OCI-LY7 (cell line): ENCODE measurements around the gene FAM3B. TPM values are rescaled to one million over a fixed set of nuclear protein-coding genes. Genes with fewer than 3 reads are reported as not detected.
"Not testable (repeated sequence)": the region's sequence is repeated elsewhere in the genome, so short reads cannot be mapped to it uniquely, and the experiment has no call there.

Experiments used
- BruUV-seq: library from RNA; stranded (reverse); fragments of 400-500 nt; replicated peaks from 2 replicates; lab custom pipeline; 2021; lab: Mats Ljungman, UMichigan
- CTCF ChIA-PET: fragments of 300-600 bp; sonication (Branson Sonifier 250); formaldehyde crosslinking; loops from one replicate; lab custom pipeline; 2022; ENCODE audit warnings: antibody characterized with exemption; ENCODE audit not compliant: unreplicated experiment; lab: Charles Lee
- POLR2A ChIA-PET: fragments of 300-600 bp; sonication (Branson Sonifier 250); formaldehyde crosslinking; loops from one replicate; lab custom pipeline; 2022; ENCODE audit warnings: antibody characterized with exemption; lab: Charles Lee
- DNase-seq: peaks from one replicate; pipeline ENCODE4 v3.0.0-alpha.2; 2015; ENCODE audit warnings: low spot score
- H2AFZ ChIP-seq: fragments of 200-600 bp; sonication (generic), shearing (Covaris generic); 2 replicates; pipeline ENCODE4 v1.6.1; 2014; ENCODE audit warnings: mild to moderate bottlenecking, antibody characterized with exemption, low read length, moderate library complexity
- H3K27ac ChIP-seq: fragments of 200-600 bp; sonication (generic); 2 replicates; pipeline ENCODE4 v1.5.1; 2014; ENCODE audit warnings: mixed run types, low read depth, mild to moderate bottlenecking, moderate library complexity, low read length, inconsistent platforms; ENCODE audit not compliant: poor library complexity, severe bottlenecking
- H3K36me3 ChIP-seq: fragments of 200-600 bp; sonication (generic); 2 replicates; pipeline ENCODE4 v1.6.1; 2014; ENCODE audit warnings: mild to moderate bottlenecking, antibody characterized with exemption, low read length, moderate library complexity, mixed read lengths; ENCODE audit not compliant: insufficient read depth
- H3K4me1 ChIP-seq: fragments of 200-600 bp; sonication (generic); 2 replicates; pipeline ENCODE4 v1.5.1; 2014; ENCODE audit warnings: mild to moderate bottlenecking, low read length; ENCODE audit not compliant: insufficient read depth, poor library complexity, severe bottlenecking
- H3K4me2 ChIP-seq: fragments of 200-600 bp; sonication (generic); 2 replicates; pipeline ENCODE4 v1.6.1; 2014; ENCODE audit warnings: mild to moderate bottlenecking, low read length
- H3K4me3 ChIP-seq: fragments of 200-600 bp; sonication (generic); 2 replicates; pipeline ENCODE4 v1.5.1; 2014; ENCODE audit warnings: mild to moderate bottlenecking, low read depth, low read length; ENCODE audit not compliant: poor library complexity, severe bottlenecking
- H3K79me2 ChIP-seq: fragments of 200-600 bp; sonication (generic); 2 replicates; pipeline ENCODE4 v1.6.1; 2016; ENCODE audit warnings: low read depth, mild to moderate bottlenecking, low read length, moderate library complexity, mixed read lengths; ENCODE audit not compliant: insufficient read depth
- H3K9me2 ChIP-seq: fragments of 200-600 bp; sonication (generic); 2 replicates; pipeline ENCODE4 v1.6.1; 2016; ENCODE audit warnings: mild to moderate bottlenecking, low read length, mixed read lengths; ENCODE audit not compliant: insufficient read depth
- H3K9me3 ChIP-seq: fragments of 200-600 bp; sonication (generic); 2 replicates; pipeline ENCODE4 v1.6.1; 2014; ENCODE audit warnings: mild to moderate bottlenecking, mixed run types, low read length, mixed read lengths
- H4K20me1 ChIP-seq: fragments of 200-600 bp; sonication (generic); 2 replicates; pipeline ENCODE4 v1.6.1; 2014; ENCODE audit warnings: mild to moderate bottlenecking, antibody characterized with exemption, low read length, moderate library complexity, mixed read lengths; ENCODE audit not compliant: insufficient read depth
- CTCF ChIP-seq: fragments of 200-600 bp; sonication (generic); conservative IDR thresholded peaks from 2 replicates; pipeline ENCODE4 v1.5.1; 2014; ENCODE audit warnings: mild to moderate bottlenecking, antibody characterized with exemption, low read length, moderate library complexity, mixed read lengths
- EZH2phosphoT487 ChIP-seq: fragments of 200-600 bp; sonication (generic); IDR thresholded peaks from 2 replicates; pipeline ENCODE4 v1.6.1; 2018; ENCODE audit warnings: low read depth, borderline replicate concordance, mild to moderate bottlenecking, mixed run types, antibody characterized with exemption, low read length, moderate library complexity, mixed read lengths
- intact Hi-C: fragments of 100-400 bp; cut with micrococcal nuclease; formaldehyde crosslinking; loops from one replicate; pipeline ENCODE4 v1.10.0; 2022; ENCODE audit not compliant: unreplicated experiment
- total RNA-seq, 2 experiments: library from RNA; depleted of rRNA in 1 of 2; stranded (reverse); fragments of >200 nt in 1 of 2; shearing (Covaris generic) in 1 of 2; gene quantifications; 2 replicates each; pipeline ENCODE4 v1.2.3, GENCODE V29; 2014 to 2022

FAM3B gene
- total RNA-seq, 2 experiments from 2014 or later = 0.19 TPM; not detected in 1

- H3K79me2 ChIP-seq = no peaks in the 10 kb centered on the region
- no peak overlapping the region for H2AFZ ChIP-seq
- no peak for DNase-seq
- no peak overlapping the region for H3K27ac ChIP-seq
- H3K4me1 ChIP-seq = peaks cover 11% of the 10 kb centered on the region
- H3K4me3 ChIP-seq = no peak overlapping the region
- intact Hi-C loops = no loop called here
- H3K9me2 ChIP-seq = no peaks in the 10 kb centered on the region
- no peaks in the 10 kb centered on the region for H4K20me1 ChIP-seq
- H3K36me3 ChIP-seq = no peaks in the 10 kb centered on the region
- no peak overlapping the region for H3K4me2 ChIP-seq
- BruUV-seq = no TSS peak
- CTCF ChIA-PET = no interaction called here
- TF ChIP-seq CTCF (no peak), EZH2phosphoT487 (no peak)
- POLR2A ChIA-PET = interaction anchor here (0.6 kb wide), 1 partner anchor 270 kb away, joined by 3 read pairs; no protein-coding TSS in a partner anchor
- peaks cover 14% of the 10 kb centered on the region for H3K9me3 ChIP-seq
These were observed 9.4 kb upstream of the FAM3B start for GRCh38 chr21:41307219-41307618.

- H3K27ac ChIP-seq, H3K4me3 ChIP-seq, H2AFZ ChIP-seq, DNase-seq, H3K36me3 ChIP-seq, H3K9me2 ChIP-seq, intact Hi-C loops, POLR2A ChIA-PET, BruUV-seq, H3K4me2 ChIP-seq, CTCF ChIA-PET, H3K9me3 ChIP-seq, H4K20me1 ChIP-seq, H3K79me2 ChIP-seq: not testable (repeated sequence)
- peaks cover 11% of the 10 kb centered on the region for H3K4me1 ChIP-seq
These were observed 3.1 kb upstream of the FAM3B start for GRCh38 chr21:41313285-41314164.

GRCh38 chr21:41315726-41316125 is 875 bp upstream of the FAM3B start:
- intact Hi-C loops = no loop called here
- H3K4me2 ChIP-seq = no peak overlapping the region
- no peaks in the 10 kb centered on the region for H3K9me3 ChIP-seq
- no peak overlapping the region for H2AFZ ChIP-seq
- no peak overlapping the region for H3K27ac ChIP-seq
- ChIA-PET POLR2A (no interaction called here), CTCF (no interaction called here)
- no peak for DNase-seq
- peaks cover 17% of the 10 kb centered on the region for H3K4me1 ChIP-seq
- H3K4me3 ChIP-seq = no peak overlapping the region
- no peaks in the 10 kb centered on the region for H3K36me3 ChIP-seq
- H3K9me2 ChIP-seq = no peaks in the 10 kb centered on the region
- no TSS peak for BruUV-seq
- H3K79me2 ChIP-seq = no peaks in the 10 kb centered on the region
- TF ChIP-seq CTCF (no peak), EZH2phosphoT487 (no peak)
- no peaks in the 10 kb centered on the region for H4K20me1 ChIP-seq
